HG02938 (cell line): ENCODE measurements around the gene SNCG.
A peak's percentile ranks its signal among the peaks of the same experiment; 100 is the strongest.

Experiments used
- ATAC-seq: cut with Tn5 transposase; IDR thresholded peaks from one replicate; pipeline ENCODE4 v1.9.1; 2021; ENCODE audit warnings: mild to moderate bottlenecking, moderate library complexity; ENCODE audit not compliant: unreplicated experiment

SNCG gene

GRCh38 chr10:86960003-86960862, 1.8 kb downstream of the SNCG start:
- peak; percentile 77 for ATAC-seq

GRCh38 chr10:86960863-86961434, 2.5 kb downstream of the SNCG start:
- no peak for ATAC-seq

- ATAC-seq, result no peak
Observed at GRCh38 chr10:86961481-86962091, 3.2 kb downstream of the SNCG start.

- no peak for ATAC-seq
Observed at GRCh38 chr10:86962136-86962980, 4.0 kb downstream of the SNCG start.

DNA sequence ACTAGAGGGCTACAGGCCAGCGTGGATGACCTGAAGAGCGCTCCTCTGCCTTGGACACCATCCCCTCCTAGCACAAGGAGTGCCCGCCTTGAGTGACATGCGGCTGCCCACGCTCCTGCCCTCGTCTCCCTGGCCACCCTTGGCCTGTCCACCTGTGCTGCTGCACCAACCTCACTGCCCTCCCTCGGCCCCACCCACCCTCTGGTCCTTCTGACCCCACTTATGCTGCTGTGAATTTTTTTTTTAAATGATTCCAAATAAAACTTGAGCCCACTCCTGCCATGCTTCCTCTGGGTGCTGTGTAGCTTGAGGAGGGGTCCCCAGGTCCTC, 4.5 kb downstream of the SNCG start:
- ATAC-seq, result no peak

DNA sequence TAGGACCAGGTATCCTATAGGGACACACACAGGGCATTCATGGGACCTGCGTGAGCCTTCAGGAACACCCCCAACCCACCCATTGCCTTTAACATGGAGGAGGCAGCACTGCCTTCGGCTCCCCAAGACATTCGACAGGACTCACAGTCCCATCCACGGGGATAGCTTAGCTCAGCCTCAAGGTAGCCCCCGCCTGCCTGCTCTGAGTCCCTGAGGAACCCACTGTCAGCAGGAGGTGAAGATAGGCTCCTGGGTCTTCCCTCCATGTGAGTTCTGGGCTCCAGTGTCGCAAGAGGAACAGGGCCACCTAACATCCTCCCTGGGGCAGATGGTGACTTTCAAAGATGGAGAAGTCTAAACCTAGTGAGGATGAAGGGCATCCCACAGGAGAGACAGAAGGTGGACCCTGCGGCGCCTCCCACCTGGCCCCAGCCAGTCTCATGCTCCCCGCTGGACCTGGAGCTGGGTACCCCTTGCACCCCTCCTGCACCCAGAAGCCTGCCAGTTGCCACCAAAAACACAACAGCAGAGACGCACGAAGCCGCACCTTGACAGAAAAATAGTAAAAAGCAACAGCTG, 5.0 kb downstream of the SNCG start:
- no peak for ATAC-seq

DNA sequence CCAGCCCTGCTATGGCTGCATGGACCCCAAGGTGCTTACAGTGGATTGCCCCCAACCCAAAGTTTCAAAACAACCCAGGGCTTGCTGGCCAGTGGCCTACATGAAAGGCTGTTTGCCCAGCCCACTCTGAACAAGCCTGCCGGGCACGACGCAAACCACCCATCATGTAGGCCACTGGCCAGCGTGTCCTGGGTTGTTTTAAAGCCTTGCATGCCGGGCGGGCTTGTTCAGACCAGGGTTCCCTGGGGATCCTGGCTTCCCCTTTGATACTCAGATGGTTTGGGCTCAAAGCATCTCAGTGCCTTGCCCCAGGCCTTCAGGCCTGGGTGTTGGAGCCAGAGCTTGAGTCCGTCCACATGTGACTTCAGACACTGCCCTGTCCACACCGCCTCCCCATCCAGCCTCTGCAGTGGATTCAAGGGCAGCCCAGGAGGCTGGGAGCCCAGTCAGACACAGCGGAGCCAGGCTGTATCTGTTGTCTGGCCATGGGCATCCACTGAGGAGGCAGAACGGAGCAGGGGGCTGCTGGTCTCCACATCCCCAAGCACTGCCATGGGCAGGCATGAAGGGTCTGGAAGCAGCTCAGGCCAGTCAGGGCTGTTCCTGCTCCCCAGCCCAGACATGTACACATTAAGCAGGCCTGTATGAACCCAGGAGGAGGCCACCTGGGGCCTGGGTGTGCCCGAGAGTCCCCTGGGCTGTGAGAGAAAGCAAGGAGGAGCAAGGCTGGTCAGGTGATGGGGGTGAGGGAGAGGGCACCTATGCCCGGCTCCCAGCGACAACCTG, 5.9 kb downstream of the SNCG start:
- ATAC-seq, result no peak

GRCh38 chr10:86964847-86965190, 6.4 kb downstream of the SNCG start:
- no peak for ATAC-seq

- no peak for ATAC-seq
Observed at GRCh38 chr10:86965986-86966654, 7.7 kb downstream of the SNCG start.

GRCh38 chr10:86967481-86967941, 9.1 kb downstream of the SNCG start:
- no peak for ATAC-seq

DNA sequence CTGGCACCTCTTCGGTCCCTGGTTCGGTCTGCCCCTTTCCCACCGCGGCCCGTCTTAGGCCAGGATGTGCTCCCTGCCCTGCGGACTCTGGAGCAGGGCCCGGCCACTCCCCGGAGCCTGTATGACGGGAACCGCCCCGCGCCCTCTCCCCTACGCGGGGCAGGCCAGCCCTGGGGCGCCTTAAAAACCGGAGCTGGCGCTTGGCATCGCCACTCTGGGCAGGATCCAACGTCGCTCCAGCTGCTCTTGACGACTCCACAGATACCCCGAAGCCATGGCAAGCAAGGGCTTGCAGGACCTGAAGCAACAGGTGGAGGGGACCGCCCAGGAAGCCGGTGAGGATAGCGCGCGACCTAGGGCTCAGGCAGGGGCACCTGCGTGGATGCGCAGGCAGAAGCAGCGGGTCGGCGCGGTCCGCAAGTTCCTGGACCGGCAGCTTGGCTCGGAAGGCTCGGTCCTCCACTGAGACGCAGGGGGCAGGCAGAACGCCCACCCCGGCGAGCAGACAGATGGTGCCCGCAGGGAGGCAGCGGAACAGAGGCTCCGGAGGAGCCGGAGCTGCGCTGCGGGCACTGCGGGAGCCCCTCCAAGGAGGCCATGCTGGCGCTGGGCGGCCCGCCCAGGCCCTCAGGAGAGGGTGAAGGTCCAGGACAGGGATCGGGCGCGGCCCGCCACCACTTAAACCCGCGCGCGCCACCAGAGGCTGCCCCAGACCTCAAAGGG, 10.0 kb downstream of the SNCG start, which contains the start of gene ADIRF:
TSS of gene ADIRF (plus strand) at position 212 of the 723 bp plus-strand sequence. CDS start at position 275, 63 bp downstream.
- ATAC-seq, result no peak

DNA sequence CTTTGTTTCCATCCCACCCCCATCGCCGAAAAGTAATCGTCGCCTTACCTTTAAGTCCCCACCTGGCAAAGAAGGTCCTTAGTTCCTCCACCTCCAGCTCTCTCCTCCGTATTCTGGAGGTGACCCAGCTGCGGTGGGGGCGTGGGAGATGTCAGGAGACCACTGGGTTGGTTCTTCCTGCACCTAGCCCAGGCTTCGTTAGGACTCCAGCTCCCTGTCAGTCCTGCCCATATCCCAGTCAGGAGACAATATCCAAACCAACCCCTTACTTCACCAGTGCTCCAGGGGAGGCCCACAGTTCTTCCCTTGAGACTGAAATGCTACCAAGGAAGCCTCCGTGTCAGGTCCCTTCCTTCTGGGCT, 10.6 kb downstream of the SNCG start:
- ATAC-seq, result no peak

DNA sequence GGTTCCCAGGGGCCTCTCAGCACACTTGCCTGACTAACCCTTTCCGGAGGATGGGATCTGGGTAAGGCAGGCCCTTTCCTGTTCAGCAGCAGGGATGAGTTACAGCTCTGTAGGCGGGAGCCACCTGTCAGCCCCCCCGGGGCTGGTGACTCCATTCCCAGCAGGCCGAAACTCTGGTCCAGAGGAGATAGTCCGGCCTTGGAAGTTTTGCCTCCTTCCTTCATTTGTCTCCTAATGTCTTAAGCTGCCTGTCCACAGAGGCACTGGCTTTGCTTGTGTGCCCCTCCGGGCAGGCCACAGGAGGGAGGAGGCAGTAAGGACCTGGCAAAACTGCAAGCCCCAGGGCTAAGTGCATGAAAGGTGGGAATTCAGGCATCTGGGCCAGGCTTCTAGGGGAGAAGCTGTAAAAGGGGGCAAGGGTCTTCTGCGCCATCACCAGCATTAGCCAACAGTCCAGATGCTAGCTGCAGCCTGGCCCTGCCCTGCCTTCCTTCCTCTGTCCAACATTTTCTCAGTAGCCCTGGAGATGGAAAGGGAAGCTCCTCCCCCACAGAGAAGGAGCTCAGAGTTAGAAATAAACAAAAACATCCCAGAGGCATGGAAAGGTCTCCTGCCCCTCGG, 11.1 kb downstream of the SNCG start:
- ATAC-seq, result no peak

GRCh38 chr10:86970162-86970981, 12.0 kb downstream of the SNCG start:
- ATAC-seq, result no peak

- ATAC-seq, result no peak
Observed at GRCh38 chr10:86970982-86971231, 12.5 kb downstream of the SNCG start.

DNA sequence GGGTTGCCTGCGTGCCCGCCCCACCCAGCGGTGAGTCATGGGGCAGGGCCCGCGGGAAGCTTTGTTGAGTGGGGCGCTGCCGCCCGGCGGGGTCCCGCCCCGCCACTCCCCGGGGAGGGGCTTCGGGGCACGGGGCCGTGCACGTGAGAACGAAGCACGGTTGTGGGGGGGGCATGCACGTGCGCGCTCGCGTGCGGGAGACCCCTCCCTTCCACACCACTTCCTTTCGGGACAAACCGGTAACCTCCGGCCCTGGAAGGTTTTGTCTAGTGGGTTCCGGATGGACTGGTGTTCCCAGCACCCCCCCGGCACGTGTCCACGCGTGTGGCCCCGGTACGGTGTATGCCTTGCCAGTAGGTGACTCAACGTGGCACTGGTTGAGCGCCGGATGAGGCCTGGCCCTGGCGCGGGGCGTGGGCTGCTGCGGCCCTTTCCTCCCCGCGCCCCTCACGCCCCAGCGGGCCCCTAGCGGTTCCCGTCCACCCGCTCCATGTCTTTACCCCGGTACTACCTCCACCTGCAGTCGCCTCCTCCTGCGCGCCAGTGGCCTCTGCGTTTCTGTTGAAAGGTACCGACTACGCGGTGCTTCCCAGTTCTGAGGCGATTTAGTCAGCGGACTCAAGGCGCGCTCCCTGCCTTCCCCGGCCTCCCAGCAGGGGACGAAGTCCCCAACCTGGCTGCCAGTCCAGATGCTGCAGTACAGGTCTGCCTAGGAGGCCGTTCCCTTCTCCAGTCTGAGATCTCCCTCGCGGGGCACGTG, 13.0 kb downstream of the SNCG start:
- ATAC-seq, result peak; percentile 56
